NT2/D1 (cell line): ENCODE data around the gene TSC22D1.
"Not testable (repeated sequence)": the region's sequence is repeated elsewhere in the genome, so short reads cannot be mapped to it uniquely, and the experiment has no call there.

Experiments
- DNase-seq: peaks from one replicate; pipeline ENCODE4 v3.0.0-alpha.2; 2011; ENCODE audit warnings: low read depth, low spot score
- H3K27me3 ChIP-seq: 2 replicates; pipeline ENCODE4 v1.6.0; 2011; ENCODE audit warnings: mild to moderate bottlenecking; ENCODE audit not compliant: insufficient read length, insufficient read depth
- H3K36me3 ChIP-seq: 2 replicates; pipeline ENCODE4 v1.6.1; 2011; ENCODE audit warnings: mild to moderate bottlenecking, low read length, mixed read lengths; ENCODE audit not compliant: insufficient read depth, insufficient read length
- H3K4me1 ChIP-seq: 2 replicates; pipeline ENCODE4 v1.5.1; 2011; ENCODE audit not compliant: insufficient read depth, insufficient read length
- H3K4me3 ChIP-seq: 2 replicates; pipeline ENCODE4 v1.5.1; 2011; ENCODE audit warnings: low read depth; ENCODE audit not compliant: insufficient read length
- H3K9ac ChIP-seq: 2 replicates; pipeline ENCODE4 v1.6.0; 2011; ENCODE audit warnings: low read depth; ENCODE audit not compliant: insufficient read length
- H3K9me3 ChIP-seq: 2 replicates; pipeline ENCODE4 v1.5.1; 2011; ENCODE audit warnings: mild to moderate bottlenecking, low read length; ENCODE audit not compliant: insufficient read depth
- SUZ12 ChIP-seq: IDR thresholded peaks from 2 replicates; pipeline ENCODE4 v1.6.1; 2011; ENCODE audit not compliant: insufficient read length, insufficient read depth; ENCODE audit errors: extremely low read depth
- YY1 ChIP-seq: IDR thresholded peaks from 2 replicates; pipeline ENCODE4 v1.6.1; 2011; ENCODE audit not compliant: insufficient read length, insufficient read depth
- ZNF274 ChIP-seq: IDR thresholded peaks from 2 replicates; pipeline ENCODE4 v1.6.1; 2011; ENCODE audit warnings: mild to moderate bottlenecking, low read depth, low read length

Gene TSC22D1

DNA sequence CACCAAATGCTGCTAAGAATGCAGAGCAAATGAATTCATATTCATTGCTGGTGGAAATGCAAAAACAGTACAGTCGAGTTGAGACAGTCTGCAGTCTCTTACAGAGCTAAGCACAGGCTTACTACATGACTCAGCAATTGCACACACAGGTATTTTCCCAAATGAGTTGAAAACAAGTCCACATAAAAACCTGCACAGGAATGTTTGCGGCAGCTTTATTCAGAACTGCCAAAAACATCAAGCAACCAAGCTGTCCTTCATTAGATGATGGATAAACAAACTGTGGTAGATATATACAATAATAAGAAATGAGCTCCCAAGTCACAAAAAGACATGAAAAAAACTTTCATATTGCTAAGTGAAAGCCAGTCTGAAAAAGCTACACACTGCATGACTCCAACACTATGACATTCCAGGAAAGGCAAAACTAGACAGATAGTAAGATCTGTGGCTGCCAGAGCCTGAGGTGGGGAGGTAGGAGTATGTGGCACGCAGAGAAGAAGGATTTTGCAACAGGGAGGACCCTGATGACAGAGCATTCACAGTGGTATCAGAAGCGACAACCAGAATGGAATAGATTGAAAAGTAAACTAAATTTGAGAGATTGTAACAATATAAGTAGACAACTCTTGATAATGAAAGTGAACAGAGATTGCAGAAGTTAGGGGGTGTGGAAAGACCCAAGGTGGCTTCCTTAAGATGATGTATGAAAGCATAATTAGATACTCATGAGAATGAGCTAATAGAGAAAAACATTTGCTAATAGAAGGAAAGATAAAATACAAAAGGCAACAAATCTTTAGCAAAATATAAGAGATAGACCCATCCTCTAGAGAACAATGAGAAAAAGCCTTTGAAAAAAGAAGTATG lies 52.7 kb downstream of the TSC22D1 start:
- Histone ChIP-seq H3K9me3 (no peaks in the 10 kb centered on the region), H3K36me3 (no peaks in the 10 kb centered on the region), H3K4me3 (no peak overlapping the region), H3K4me1 (no peaks in the 10 kb centered on the region), H3K27me3 (no peaks in the 10 kb centered on the region), H3K9ac (no peak overlapping the region)
- DNase-seq = no peak
- TF ChIP-seq ZNF274 (no peak), SUZ12 (no peak), YY1 (no peak)

DNA sequence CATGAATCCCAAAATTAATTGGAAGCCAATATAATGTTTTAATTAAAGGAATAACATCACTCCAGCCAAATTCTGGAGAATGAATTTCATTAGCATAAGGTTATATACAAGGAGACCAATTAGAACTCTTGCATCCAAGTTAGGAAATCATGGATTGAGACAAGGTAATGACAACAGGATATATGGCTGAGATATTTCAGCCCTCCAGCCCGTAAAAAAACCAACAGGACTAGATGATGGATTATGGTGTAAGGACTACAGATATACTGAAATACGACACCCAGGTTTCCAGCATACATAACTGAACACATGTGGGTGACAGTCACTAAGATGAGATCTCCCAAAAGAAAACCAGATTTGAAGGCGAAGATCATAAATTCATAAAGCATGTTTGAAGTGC lies 56.5 kb downstream of the TSC22D1 start:
- DNase-seq = no peak
- TF ChIP-seq ZNF274 (no peak), YY1 (no peak), SUZ12 (no peak)
- no peak overlapping the region for H3K9ac ChIP-seq

DNA sequence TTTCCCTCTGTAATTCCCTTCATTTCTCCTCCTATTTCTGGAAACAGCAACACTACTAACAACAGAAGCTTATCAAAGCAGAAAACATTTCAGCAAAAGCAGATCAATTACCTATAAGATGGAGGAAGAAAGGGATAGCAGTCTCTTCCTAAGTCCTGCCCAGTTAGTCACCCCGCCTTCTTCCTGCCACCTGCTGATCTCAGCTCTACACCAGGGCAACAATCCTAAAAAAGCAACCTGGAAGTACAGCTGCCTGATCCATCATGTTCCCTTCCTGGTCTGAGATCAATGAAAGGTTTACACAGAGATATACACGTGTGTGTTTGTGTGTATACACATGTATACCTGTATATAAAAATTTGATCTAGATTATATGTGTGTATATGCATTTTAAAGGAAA lies 59.4 kb downstream of the TSC22D1 start:
- no peak overlapping the region for H3K9ac ChIP-seq
- no peaks in the 10 kb centered on the region for H3K27me3 ChIP-seq
- H3K36me3 ChIP-seq = no peaks in the 10 kb centered on the region
- no peaks in the 10 kb centered on the region for H3K9me3 ChIP-seq
- H3K4me1 ChIP-seq = no peaks in the 10 kb centered on the region
- TF ChIP-seq SUZ12 (no peak), YY1 (no peak)
- DNase-seq = no peak
- no peak overlapping the region for H3K4me3 ChIP-seq

More for the DNA sequence above, 56.5 kb downstream of the TSC22D1 start:
- H3K4me1 ChIP-seq = no peaks in the 10 kb centered on the region
- H3K27me3 ChIP-seq = no peaks in the 10 kb centered on the region
- H3K9me3 ChIP-seq = no peaks in the 10 kb centered on the region
- no peaks in the 10 kb centered on the region for H3K36me3 ChIP-seq
- H3K4me3 ChIP-seq = no peak overlapping the region

DNA sequence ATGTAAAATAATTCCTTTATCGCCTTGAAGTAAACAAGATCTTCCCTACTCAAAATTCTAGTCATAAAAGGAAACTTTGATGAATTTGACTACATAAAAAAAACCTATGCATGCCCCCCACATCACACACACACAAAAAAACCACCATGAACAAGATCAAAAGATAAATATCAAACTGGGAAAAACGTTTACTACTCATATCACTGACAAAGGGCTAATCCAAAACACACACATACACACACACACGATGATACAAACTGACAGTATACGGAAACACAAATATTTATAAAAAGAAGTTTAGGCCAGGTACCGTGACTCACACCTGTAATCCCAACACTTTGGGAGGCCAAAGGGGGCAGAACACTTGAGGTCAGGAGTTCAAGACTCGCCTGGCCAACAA lies 61.9 kb downstream of the TSC22D1 start:
- no peak for DNase-seq
- Histone ChIP-seq H3K9me3 (no peaks in the 10 kb centered on the region), H3K4me3 (no peak overlapping the region), H3K27me3 (no peaks in the 10 kb centered on the region), H3K36me3 (no peaks in the 10 kb centered on the region), H3K4me1 (no peaks in the 10 kb centered on the region), H3K9ac (no peak overlapping the region)
- TF ChIP-seq SUZ12 (no peak), ZNF274 (no peak), YY1 (no peak)

DNA sequence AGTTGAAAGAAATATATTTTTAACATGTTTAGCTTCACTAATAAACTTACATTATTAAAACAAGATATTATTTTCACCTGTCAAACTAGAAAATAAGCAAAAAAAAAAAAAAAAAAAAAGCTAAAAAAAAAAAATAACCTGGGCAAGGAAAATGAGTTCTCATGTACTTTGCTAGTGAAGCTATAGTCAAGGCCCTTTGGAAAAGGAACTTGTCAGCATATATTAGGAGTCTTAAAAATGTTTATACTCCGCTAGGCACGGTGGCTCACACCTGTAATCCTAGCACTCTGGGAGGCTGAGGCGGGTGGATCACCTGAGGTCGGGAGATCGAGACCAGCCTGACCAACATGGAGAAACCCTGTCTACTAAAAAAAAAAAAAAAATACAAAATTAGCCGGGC lies 66.3 kb downstream of the TSC22D1 start:
- H3K4me3 ChIP-seq, H3K27me3 ChIP-seq, H3K9ac ChIP-seq, H3K4me1 ChIP-seq, DNase-seq, H3K36me3 ChIP-seq, H3K9me3 ChIP-seq: not testable (repeated sequence)

DNA sequence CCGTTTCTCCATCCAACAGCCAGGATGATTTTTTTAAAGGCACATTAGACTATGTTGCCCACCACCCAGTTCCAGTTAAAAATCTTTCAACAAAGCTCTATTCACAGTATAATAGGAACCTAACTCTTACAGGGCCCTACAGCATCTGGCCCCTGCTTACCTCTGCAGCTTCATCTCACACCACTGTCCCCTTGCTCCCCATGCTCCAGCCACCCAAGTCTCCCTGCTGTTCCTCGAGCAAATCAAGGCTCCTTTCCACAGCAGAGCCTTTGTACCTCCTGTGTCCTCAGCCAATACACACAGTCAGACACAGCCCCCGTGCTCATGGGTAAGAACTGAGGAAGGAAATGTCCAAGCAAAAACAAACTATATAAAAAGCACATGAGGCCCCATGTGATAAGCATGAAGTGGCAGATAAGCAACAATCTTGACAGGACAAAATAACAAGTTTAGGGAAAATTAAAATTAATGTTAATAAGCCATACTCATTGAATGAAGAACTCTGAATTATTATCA lies 67.5 kb downstream of the TSC22D1 start:
- H3K4me3 ChIP-seq = no peak overlapping the region
- H3K9me3 ChIP-seq = no peaks in the 10 kb centered on the region
- no peaks in the 10 kb centered on the region for H3K4me1 ChIP-seq
- H3K9ac ChIP-seq = no peak overlapping the region
- TF ChIP-seq ZNF274 (no peak), SUZ12 (no peak)
- H3K36me3 ChIP-seq = no peaks in the 10 kb centered on the region
- DNase-seq = no peak
- H3K27me3 ChIP-seq = no peaks in the 10 kb centered on the region

DNA sequence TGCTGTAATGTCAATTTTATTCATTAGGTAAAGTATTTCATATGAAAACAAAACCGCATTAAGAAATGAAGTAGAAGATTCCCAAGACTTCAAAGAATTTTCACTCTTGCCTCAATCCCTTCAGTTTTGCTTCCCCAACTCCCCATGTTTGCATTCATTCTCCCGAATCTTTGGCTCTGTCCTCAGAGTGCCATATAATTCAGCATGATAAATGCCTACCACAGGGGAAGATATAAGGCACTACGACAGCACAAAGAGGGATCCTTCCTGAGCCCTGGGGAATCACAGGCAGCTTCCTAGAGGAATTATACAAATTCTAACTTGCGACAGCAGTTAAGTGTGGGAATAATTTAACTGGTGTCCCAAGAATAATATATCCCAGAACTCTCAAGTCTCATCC lies 68.5 kb downstream of the TSC22D1 start:
- Histone ChIP-seq H3K9ac (no peak overlapping the region), H3K9me3 (no peaks in the 10 kb centered on the region), H3K27me3 (no peaks in the 10 kb centered on the region), H3K36me3 (no peaks in the 10 kb centered on the region), H3K4me3 (no peak overlapping the region), H3K4me1 (no peaks in the 10 kb centered on the region)
- TF ChIP-seq YY1 (no peak), ZNF274 (no peak), SUZ12 (no peak)
- no peak for DNase-seq

DNA sequence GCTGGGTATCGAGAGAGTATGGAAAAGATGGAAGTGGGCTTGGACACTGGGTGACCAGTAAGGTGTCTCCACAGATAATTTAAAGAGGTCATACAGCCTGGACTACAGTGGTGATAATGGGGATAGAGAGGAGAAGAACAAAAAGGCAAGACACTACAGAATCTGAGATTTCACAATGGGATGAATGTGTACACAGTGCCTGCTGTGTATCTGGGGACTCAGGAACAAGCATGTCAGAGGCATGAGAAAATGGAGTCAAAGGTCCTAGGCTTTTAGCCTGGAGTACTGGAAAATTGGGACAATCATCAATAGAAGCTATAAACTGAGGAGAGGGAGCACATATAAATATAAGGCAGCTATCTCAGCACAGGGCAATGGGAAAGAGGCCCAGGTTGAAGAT lies 69.4 kb downstream of the TSC22D1 start:
- no peak overlapping the region for H3K9ac ChIP-seq
- no peak for DNase-seq
- TF ChIP-seq ZNF274 (no peak), SUZ12 (no peak), YY1 (no peak)
- no peak overlapping the region for H3K4me3 ChIP-seq
- H3K9me3 ChIP-seq = no peaks in the 10 kb centered on the region
- no peaks in the 10 kb centered on the region for H3K36me3 ChIP-seq
- H3K27me3 ChIP-seq = no peaks in the 10 kb centered on the region
- no peaks in the 10 kb centered on the region for H3K4me1 ChIP-seq
